Measurements from ENCODE around the gene RET. TPM values are rescaled to one million over a fixed set of nuclear protein-coding genes. Genes with fewer than 3 reads are reported as not detected.

Gene RET
- total and polyA plus RNA-seq, 2 of the 8 experiments (the other 6 are each of a cell fraction or from before 2014, with no cell fraction given), result 6.7 to 8.4 TPM

DNA sequence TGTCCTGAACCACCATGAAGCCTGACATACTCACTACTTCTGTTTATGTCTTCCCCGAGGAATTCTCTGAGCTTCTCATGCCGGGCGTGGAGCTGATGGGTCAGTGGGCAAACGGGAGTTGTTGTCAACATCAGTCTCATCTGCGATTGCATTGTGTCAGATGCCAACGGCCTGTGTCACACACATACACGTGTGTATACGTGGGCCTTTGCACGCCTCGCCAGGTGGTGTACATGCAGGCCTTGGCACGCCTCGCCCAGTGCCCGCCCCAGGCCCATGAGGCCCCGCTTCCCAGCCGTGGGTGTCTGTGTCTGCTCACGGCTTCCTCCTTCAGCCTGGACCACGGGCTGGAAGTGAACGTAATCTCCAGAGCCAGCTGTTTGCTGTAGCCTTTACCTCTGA lies 53.9 kb downstream of the RET start:
- no peak overlapping the region for H3K4ac ChIP-seq (replicated peaks; ENCODE audit: insufficient read length, low read depth, low read length)
- H3K4me2 ChIP-seq (ENCODE audit: insufficient read depth in 1 of 2, low read depth in 2 of 2, low read length in 2 of 2), result no peak overlapping the region
- H3K9me3 ChIP-seq (ENCODE audit: insufficient read depth in 2 of 2, low read depth in 1 of 2, low read length in 1 of 2), result no peaks in the 10 kb centered on the region; a peak in 1 of 4 replicates
- no peak overlapping the region for H3K18ac ChIP-seq (ENCODE audit: extremely low read depth, low read length)
- DNase-seq (ENCODE audit: low read depth in 1 of 2, low spot score in 2 of 2) (peak in 1 of 2 experiments; percentile 35), FAIRE-seq (no peak)
- H3K27ac ChIP-seq (ENCODE audit: low read depth, low read length), result no peak overlapping the region
- H3K9ac ChIP-seq (replicated peaks in 1 of 4; ENCODE audit: extremely low read depth in 1 of 4, low read depth in 3 of 4, low read length in 3 of 4), result no peak overlapping the region
- H2BK120ac ChIP-seq (replicated peaks; ENCODE audit: low read depth, low read length), result no peak overlapping the region
- H2AK5ac ChIP-seq (ENCODE audit: low read depth, low read length), result no peak overlapping the region
- no peaks in the 10 kb centered on the region for H3K23me2 ChIP-seq (ENCODE audit: low read depth, low read length)
- POLR2A ChIA-PET (ENCODE audit: partially characterized antibody), result no interaction called here
- H2AFZ ChIP-seq (ENCODE audit: low read length), result no peak overlapping the region
- no peaks in the 10 kb centered on the region for H3K79me1 ChIP-seq (ENCODE audit: low read depth, low read length)
- no peak overlapping the region for H4K91ac ChIP-seq (replicated peaks; ENCODE audit: insufficient read length, low read length)
- H3K23ac ChIP-seq (ENCODE audit: insufficient read length), result no peak overlapping the region
- peaks cover 0 to 1% of the 10 kb centered on the region in 2 experiments for H4K20me1 ChIP-seq (replicated peaks in 1 of 2; ENCODE audit: control insufficient read depth in 1 of 2, insufficient read depth in 2 of 2, low read length in 2 of 2)
- H3K27me3 ChIP-seq (replicated peaks in 1 of 4; ENCODE audit: control insufficient read depth in 3 of 4, extremely low read depth in 1 of 4, insufficient read depth in 3 of 4, low read length in 3 of 4), result no peaks in the 10 kb centered on the region; a peak in 2 of 7 replicates
- H3K36me3 ChIP-seq (ENCODE audit: control insufficient read depth in 2 of 4, insufficient read depth in 4 of 4, low read length in 3 of 4), result no peaks in the 10 kb centered on the region
- no peak overlapping the region for H3K4me3 ChIP-seq (ENCODE audit: extremely low read depth in 1 of 4, insufficient read depth in 2 of 4, low read depth in 3 of 4, low read length in 4 of 4)
- no peak overlapping the region for H4K5ac ChIP-seq (ENCODE audit: insufficient read length, low read depth, low read length)
- H2BK12ac ChIP-seq (ENCODE audit: low read depth, low read length), result no peak overlapping the region
- H2BK5ac ChIP-seq (ENCODE audit: low read depth, low read length), result no peak overlapping the region
- peaks cover 0 to 4% (median 1%) of the 10 kb centered on the region in 4 experiments; a peak in 1 of 7 replicates for H3K4me1 ChIP-seq (replicated peaks in 1 of 4; ENCODE audit: control insufficient read depth in 3 of 4, insufficient read depth in 4 of 4, low read length in 3 of 4)
- H3K56ac ChIP-seq (replicated peaks; ENCODE audit: insufficient read length, low read depth, low read length), result no peak overlapping the region
- CTCF ChIA-PET (ENCODE audit: partially characterized antibody), result interaction anchor here (0.7 kb wide), 1 partner anchor 22 kb away, joined by 3 read pairs; no protein-coding TSS in a partner anchor
- no peak overlapping the region for H2BK20ac ChIP-seq (ENCODE audit: low read length)
- H3K14ac ChIP-seq (ENCODE audit: insufficient read length), result no peak overlapping the region
- H2BK15ac ChIP-seq (ENCODE audit: low read length), result no peak overlapping the region
- WGBS, 2 experiments (ENCODE audit: extremely low coverage in 1 of 2, insufficient coverage in 1 of 2, insufficient read length in 1 of 2, insufficient replicate concordance in 2 of 2, low coverage in 1 of 2, low lambda C conversion rate in 2 of 2, missing lambda C conversion rate in 1 of 2), result 91% methylated on average over 18 of the region's 18 CpGs; no CpG with 5 or more reads in 1 of the 2 experiments
- H3K79me2 ChIP-seq (ENCODE audit: control insufficient read depth in 1 of 2, insufficient read depth in 2 of 2, low read length in 2 of 2), result no peaks in the 10 kb centered on the region
- H4K8ac ChIP-seq (ENCODE audit: extremely low read depth, insufficient read depth, low read length), result no peak overlapping the region
- TF ChIP-seq, protein P1, sequence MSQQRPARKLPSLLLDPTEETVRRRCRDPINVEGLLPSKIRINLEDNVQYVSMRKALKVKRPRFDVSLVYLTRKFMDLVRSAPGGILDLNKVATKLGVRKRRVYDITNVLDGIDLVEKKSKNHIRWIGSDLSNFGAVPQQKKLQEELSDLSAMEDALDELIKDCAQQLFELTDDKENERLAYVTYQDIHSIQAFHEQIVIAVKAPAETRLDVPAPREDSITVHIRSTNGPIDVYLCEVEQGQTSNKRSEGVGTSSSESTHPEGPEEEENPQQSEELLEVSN (IDR thresholded peaks at IDR 0.05), result no peak
- TF ChIP-seq CHD1 (IDR thresholded peaks at IDR 0.05; ENCODE audit: low read depth, low read length), result no peak
- TF ChIP-seq FOSL1 (IDR thresholded peaks at IDR 0.05; ENCODE audit: insufficient read depth, low read depth, low read length), result no peak
- no peak for TF ChIP-seq ZNF274 (IDR thresholded peaks at IDR 0.05; ENCODE audit: borderline replicate concordance, extremely low read depth, low read length)
- no peak for TF ChIP-seq SIN3A (conservative IDR thresholded peaks at IDR 0.05 in 1 of 2, IDR thresholded peaks at IDR 0.05 in 1 of 2; ENCODE audit: low read depth in 1 of 2, low read length in 2 of 2)

Measured in H1 (cell line).